SK-N-SH (cell line): ENCODE results near the gene GSTO1.

ENCODE experiments used
- CTCF ChIP-seq: fragments of 200-600 bp; sonication (generic); IDR thresholded peaks from 2 replicates; pipeline ENCODE4 v1.6.1; 2017; ENCODE audit warnings: antibody characterized with exemption, mild to moderate bottlenecking, moderate library complexity
- PBX3 ChIP-seq: IDR thresholded peaks from 2 replicates; pipeline ENCODE4; 2012
- TCF12 ChIP-seq: IDR thresholded peaks from 2 replicates; pipeline ENCODE4 v1.4.0; 2012

GRCh38 chr10:104273899-104274575 is 19.3 kb downstream of the GSTO1 start:
- TF ChIP-seq CTCF (no peak), TCF12 (no peak), PBX3 (no peak)
